HG03066 (cell line): Measurements from ENCODE around the gene TOR1A.
"Not testable (repeated sequence)": the region's sequence is repeated elsewhere in the genome, so short reads cannot be mapped to it uniquely, and the experiment has no call there.

ENCODE experiments used
- ATAC-seq: cut with Tn5 transposase; IDR thresholded peaks from one replicate; pipeline ENCODE4 v1.9.1; 2021; ENCODE audit warnings: low read depth; ENCODE audit not compliant: unreplicated experiment

TOR1A gene

GRCh38 chr9:129784970-129785369 lies 39.0 kb downstream of the TOR1A start:
- not testable (repeated sequence) for ATAC-seq

GRCh38 chr9:129783516-129784361 lies 40.2 kb downstream of the TOR1A start:
- no peak for ATAC-seq

GRCh38 chr9:129781981-129782380 lies 42.0 kb downstream of the TOR1A start:
- ATAC-seq, result no peak

- ATAC-seq, result no peak
Measured at GRCh38 chr9:129781131-129781530, 42.8 kb downstream of the TOR1A start.

GRCh38 chr9:129779560-129780190 lies 44.3 kb downstream of the TOR1A start:
- no peak for ATAC-seq

GRCh38 chr9:129778469-129778868 lies 45.5 kb downstream of the TOR1A start:
- no peak for ATAC-seq

GRCh38 chr9:129777769-129778130 lies 46.2 kb downstream of the TOR1A start:
- no peak for ATAC-seq

GRCh38 chr9:129776938-129777768 lies 46.8 kb downstream of the TOR1A start:
- ATAC-seq, result no peak

GRCh38 chr9:129776566-129776937 lies 47.4 kb downstream of the TOR1A start:
- no peak for ATAC-seq

- ATAC-seq, result not testable (repeated sequence)
Measured at GRCh38 chr9:129776096-129776495, 47.8 kb downstream of the TOR1A start.

GRCh38 chr9:129775448-129775798 lies 48.5 kb downstream of the TOR1A start:
- ATAC-seq, result no peak

GRCh38 chr9:129774791-129775447 lies 49.0 kb downstream of the TOR1A start:
- ATAC-seq, result no peak

- no peak for ATAC-seq
Measured at GRCh38 chr9:129773262-129774048, 50.5 kb downstream of the TOR1A start.

- no peak for ATAC-seq
Measured at GRCh38 chr9:129770741-129771140, 53.2 kb downstream of the TOR1A start.

- ATAC-seq, result no peak
Measured at GRCh38 chr9:129769669-129770068, 54.3 kb downstream of the TOR1A start.

- ATAC-seq, result no peak
Measured at GRCh38 chr9:129768486-129768885, 55.5 kb downstream of the TOR1A start.

- ATAC-seq, result no peak
Measured at GRCh38 chr9:129765764-129766317, 58.1 kb downstream of the TOR1A start.

GRCh38 chr9:129762985-129763926 lies 60.7 kb downstream of the TOR1A start:
- no peak for ATAC-seq
